GM18511 (cell line): Measurements from ENCODE around the gene ATOH7.
"Not testable (repeated sequence)": the region's sequence is repeated elsewhere in the genome, so short reads cannot be mapped to it uniquely, and the experiment has no call there.

Experiments
- ATAC-seq: cut with Tn5 transposase; IDR thresholded peaks from one replicate; pipeline ENCODE4 v1.9.1; 2021; ENCODE audit warnings: mild to moderate bottlenecking, moderate library complexity; ENCODE audit not compliant: unreplicated experiment

ATOH7 gene

DNA sequence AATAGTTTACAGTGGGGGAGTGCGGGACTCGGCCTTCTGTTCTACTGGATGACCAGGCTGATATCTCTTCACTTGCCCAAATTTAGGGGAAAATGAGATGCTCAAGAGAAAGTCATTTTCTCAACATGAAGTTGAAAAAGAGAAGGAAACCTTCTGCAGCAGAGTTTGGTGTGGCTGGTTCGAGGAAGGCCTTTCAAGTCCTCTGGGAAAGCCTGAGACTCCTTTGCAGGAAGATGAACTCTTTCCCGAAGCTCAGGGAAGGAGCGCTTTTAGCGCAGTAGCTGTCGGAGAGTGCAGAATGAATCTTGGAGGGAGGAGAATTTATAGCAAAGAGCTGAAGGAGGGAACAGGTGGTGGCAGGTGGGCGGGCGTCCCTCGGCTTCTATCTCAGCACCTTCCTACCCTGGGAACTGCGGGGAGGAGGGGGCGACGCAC lies at the start of gene ATOH7:
TSS of gene ATOH7 (minus strand) at position 297 of the 435 bp plus-strand sequence. CDS start 436 bp downstream, outside the sequence.
- ATAC-seq = peak; percentile 4

DNA sequence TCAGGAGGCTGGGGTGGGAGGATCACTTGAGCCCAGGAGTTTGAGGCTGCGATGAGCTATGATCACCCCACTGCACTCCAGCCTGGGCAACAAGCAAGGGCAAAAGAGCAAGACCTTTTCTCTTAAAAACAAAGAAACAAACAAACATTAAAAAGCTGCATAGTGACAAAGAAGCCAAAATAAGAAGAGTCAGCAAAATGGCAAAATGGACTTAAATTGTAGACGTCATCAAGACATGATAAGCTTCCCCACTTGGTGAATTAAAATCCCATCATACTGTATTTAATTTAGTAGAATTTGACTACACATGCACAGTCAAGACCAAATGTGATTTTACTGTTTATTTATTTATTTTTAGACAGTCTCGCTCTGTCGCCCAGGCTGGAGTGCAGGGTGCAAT lies 48.8 kb upstream of the ATOH7 start:
- no peak for ATAC-seq

DNA sequence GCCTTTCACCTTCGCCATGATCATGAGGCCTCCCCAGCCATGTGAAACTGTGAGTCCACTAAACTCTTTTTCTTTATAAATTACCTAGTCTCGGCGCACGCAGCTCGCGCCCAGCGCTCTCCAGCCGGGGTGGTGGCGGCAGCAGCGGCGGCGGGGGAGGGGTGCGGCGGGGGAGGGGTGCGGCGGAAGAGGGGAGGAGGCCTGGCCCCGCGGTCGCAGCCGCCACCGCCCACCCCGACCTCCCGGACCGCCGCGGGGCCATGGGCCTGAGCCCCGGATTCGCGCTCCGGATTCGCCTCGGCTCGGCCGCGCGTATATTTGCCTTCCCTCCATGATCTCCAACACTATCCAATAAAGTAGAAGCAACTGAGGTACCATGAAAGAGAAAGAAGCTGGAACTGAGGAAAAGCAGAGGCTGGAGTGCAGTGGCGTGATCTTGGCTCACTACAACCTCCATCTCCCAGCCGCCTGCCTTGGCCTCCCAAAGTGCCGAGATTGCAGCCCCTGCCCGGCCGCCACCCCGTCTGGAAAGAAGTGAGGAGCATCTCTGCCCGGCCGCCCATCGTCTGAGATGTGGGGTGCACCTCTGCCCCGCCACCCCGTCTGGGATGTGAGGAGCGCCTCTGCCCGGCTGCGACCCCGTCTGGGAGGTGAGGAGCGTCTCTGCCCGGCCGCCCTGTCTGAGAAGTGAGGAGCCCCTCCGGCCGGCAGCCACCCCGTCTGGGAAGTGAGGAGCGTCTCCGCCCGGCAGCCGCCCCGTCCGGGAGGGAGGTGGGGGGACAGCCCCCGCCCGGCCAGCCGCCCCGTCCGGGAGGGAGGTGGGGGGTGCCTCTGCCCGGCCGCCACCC lies 47.2 kb upstream of the ATOH7 start:
- ATAC-seq = not testable (repeated sequence)

- ATAC-seq = not testable (repeated sequence)
Observed at GRCh38 chr10:68277814-68278213, 45.9 kb upstream of the ATOH7 start.

GRCh38 chr10:68276224-68276623 lies 44.3 kb upstream of the ATOH7 start:
- ATAC-seq = no peak

GRCh38 chr10:68275600-68276126 lies 43.8 kb upstream of the ATOH7 start:
- ATAC-seq = no peak

GRCh38 chr10:68272833-68273232 lies 40.9 kb upstream of the ATOH7 start:
- ATAC-seq = no peak

DNA sequence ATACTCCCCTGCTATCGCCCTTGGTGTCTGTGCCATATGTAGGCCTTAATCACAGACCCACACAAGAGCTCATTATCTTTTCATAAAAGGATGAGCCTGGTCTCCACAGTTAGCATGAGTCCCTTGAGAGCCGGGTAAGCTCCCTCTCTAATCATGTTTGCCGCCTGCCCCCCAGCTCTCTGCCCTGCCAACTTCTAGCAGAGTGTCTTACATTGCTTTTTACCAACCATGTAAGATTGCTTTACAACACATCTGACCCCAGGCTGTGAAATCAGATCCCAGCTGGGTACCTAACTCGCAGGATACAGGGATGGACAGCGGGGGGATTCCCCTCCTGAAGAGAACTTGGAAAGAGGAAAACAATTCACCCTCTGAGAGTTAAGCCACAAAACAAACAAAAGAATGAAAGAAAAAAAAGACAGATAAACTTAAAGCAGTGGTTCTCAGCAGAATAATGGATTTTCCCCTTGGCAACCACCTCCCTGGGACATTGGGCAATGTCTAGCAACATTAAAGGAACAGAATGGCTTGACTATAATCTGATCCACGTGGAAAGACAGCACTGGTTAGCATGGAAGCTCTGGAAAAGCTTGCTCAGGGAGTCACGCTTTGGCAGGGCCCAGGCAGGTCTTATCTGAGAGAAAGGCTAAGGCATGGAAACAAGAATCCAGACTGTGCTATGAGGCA lies 39.4 kb upstream of the ATOH7 start:
- ATAC-seq = no peak

GRCh38 chr10:68269562-68270290 lies 37.8 kb upstream of the ATOH7 start:
- no peak for ATAC-seq

DNA sequence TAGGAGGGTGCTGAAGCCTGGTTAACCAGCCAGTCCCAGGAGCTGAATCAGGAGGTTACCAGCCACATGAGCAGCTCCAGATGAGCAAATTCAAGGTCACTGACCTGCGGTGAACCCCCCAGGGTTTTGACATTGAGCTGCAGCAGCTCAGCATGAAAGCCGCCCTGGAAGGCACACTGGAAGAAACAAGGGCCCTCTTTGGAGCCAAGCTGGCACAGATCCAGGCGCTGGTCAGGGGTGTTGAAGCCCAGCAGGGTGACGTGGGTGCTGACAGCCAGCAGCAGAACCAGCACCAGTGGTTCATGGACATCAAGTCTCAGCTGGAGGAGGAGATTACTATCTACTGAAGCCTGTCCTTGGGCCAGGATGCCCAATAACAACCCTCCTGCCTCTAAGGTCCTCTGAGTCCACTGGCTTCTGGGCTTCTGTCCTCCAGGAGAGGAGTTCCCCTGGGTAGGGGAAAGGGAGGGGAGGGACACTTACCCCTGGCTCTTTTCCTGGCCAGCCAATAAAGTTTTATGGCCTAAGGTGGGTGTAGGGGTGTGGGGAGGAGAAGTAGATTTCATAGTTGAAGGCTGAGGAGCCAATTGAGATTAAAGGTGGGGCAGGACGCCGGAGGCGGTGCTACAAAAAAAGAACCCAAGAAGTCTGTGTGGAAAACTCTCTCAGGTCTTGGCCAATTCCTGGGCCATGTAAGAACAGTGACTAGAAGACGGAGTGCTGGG lies 29.4 kb upstream of the ATOH7 start:
- ATAC-seq = no peak

- no peak for ATAC-seq
Observed at GRCh38 chr10:68253346-68253745, 21.4 kb upstream of the ATOH7 start.

DNA sequence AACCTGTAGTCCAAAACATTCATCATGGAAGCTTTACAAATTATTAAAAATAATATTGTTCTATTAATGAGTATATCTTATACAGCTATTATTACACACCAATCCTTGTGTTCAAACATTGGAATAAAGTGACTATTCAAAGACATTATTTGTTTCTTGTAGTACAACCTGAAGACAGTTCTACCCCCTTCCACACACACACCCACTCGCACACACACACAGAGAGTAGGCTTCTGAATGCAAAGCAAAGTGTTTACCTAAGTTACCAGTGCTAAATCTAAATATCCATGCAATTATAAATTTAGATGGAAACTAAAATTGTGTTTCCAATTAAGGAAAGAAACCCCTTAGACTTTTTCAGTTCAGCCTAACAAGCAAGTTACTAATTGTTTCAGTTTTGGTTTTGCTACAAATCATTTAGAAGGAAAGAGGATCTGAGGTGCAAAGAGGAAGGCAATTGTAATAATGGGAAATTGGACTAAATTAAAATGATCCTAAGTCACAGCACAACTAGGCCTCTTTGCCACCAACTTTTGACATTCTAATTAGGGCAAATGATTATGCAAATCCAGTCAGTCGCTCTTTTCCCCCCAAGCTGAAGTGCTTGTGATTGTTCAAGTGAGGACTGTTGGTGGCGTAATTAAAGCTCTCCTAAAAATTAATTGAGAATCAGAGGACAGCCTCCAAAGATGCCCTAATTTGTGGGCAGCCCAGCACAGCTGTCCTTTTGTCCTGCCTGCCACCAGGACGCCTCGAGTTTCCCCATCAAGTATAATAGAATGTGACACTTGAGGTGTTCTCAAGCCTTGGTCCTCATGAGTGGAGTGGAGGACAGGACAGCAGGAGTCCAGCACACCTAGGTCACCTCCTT lies 19.9 kb upstream of the ATOH7 start:
- ATAC-seq = no peak

DNA sequence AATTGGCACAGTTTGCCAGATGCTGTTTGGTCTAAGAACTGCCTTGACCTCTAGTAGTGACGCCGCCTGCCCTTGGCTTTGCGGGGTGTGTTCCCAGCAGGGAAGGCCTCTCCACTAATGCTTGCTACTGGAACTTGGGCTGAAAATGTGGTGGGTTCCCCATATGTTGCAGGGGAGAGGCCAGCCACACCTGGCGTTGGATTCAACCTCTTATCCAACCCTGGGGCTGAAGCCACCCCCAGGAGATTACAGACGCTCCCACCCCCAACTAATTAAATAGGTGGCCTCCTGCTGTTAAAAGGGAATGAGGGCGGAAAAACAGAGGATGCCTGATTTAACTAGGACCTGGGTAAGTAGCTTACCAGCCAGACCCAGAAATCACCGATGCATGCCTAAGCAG lies 19.2 kb upstream of the ATOH7 start:
- no peak for ATAC-seq

DNA sequence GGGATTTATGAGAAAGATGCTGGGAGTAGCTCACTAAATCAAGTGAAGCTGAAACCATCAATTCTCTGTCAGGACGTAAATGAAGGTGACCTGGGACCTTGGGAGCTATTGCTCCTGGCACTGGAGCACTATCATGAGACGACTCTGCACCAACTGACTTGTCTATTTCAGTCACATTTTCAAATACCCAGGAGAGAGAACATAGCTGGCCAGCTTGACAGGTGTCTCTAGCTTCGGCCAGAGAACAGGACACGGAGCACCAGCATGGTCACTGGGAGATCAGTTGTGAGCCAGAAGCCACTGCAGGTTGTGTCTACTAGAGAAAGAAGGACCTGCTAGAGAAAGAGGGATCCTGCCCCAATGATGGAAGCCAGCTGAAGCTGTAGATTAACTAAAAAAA lies 17.4 kb upstream of the ATOH7 start:
- no peak for ATAC-seq

GRCh38 chr10:68247931-68248330 lies 16.0 kb upstream of the ATOH7 start:
- ATAC-seq = no peak

GRCh38 chr10:68246397-68246796 lies 14.5 kb upstream of the ATOH7 start:
- ATAC-seq = not testable (repeated sequence)

- ATAC-seq = no peak
Observed at GRCh38 chr10:68242051-68242450, 10.1 kb upstream of the ATOH7 start.

GRCh38 chr10:68239596-68240150 lies 7.8 kb upstream of the ATOH7 start:
- ATAC-seq = no peak

- ATAC-seq = no peak
Observed at GRCh38 chr10:68239069-68239468, 7.2 kb upstream of the ATOH7 start.
